Measurements from ENCODE around the gene KIAA1217.

Gene KIAA1217

GRCh38 chr10:24394461-24395190 is 185.7 kb downstream of the KIAA1217 start:
- DNase-seq (ENCODE audit: low read depth in 4 of 4, low spot score in 1 of 4) = no peak

GRCh38 chr10:24396396-24396795 is 187.5 kb downstream of the KIAA1217 start:
- DNase-seq (ENCODE audit: low read depth in 4 of 4, low spot score in 1 of 4) = no peak

DNA sequence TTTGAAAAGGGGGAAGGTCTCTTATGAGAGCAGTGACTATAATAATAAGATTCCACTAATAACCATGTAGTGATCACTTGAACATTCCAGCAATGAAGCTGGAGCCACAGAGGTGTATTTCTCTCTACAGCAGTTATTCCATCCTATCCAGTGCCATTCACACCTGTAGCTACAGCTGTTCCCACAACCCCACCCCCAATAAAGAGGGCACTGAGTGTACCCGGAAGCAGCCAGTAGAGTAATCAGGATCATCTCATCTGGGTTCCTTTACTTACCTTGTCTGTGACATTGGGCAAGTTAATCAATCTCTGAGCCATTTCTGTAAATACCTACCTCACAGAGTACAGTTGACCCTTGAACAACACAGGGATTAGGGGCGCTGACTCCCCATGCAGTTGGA is 188.7 kb downstream of the KIAA1217 start:
- DNase-seq (ENCODE audit: low read depth in 4 of 4, low spot score in 1 of 4) = no peak

DNA sequence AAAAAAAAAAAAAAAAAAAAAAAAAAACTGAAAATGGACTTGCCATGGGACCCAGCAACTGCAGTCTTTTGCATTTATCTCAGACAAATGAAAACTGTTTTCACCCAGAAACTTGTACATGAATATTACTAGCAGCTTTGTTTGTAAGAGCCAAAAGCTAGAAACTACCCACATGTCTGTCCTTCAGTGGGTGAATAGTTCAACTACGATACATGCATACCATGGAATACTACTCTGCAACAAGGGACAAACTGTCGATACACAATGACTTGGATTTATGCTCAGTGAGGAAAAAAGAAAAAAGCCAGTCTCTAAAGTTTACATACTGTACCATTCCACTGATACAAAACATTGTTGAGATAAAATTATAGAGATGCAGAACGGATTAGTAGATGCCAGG is 195.6 kb downstream of the KIAA1217 start:
- DNase-seq (ENCODE audit: low read depth in 4 of 4, low spot score in 1 of 4) = no peak

DNA sequence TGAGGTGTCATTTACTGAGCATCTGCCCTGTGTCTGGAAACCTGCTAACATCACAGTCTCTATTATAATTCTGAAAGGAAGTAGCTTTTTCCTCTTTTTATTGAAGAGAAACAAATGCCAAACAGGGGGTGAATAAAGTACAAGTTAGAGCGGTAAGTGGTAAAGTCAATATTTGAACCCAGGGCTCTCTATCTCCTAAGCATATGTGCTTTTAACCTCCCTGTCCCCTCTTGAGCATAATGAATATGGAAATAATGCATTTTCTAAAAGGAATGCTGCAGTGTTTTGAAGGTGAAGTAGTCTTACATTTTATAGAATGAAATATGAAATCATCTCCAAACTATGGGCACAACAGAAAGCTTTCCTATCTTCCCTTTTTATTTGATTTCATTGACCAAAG is 196.7 kb downstream of the KIAA1217 start:
- DNase-seq (ENCODE audit: low read depth in 4 of 4, low spot score in 1 of 4) = no peak

DNA sequence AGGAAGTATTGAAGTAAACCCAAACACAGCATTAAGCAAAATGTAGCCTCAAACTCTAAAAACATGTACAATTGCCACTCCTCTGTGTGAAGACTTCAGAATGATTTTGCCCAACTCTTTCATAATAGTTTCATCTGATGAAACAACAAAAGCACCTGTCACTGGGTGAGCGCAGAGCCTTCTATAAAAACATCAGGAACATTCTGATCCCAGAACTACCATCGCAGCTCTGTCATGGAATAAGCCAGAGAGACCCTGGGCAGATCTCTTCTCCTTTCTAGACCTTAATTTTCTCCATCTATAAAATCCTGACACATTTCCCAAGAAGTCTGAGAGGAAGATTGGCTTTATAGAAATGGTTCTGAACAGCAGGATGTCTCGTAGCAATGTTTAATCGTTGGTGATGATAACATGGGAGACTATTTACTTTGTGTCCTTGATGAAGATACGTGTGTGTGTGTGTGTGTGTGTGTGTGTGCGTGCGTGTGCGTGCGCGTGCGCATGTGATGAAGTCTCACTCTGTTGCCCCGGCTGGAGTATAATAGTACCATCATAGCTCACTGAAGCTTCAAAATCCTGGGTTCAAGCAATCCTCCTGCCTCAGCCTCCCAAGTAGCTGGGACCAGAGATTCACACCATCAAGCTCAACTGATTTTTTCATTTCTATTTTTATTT is 198.0 kb downstream of the KIAA1217 start:
- no peak for DNase-seq (ENCODE audit: low read depth in 4 of 4, low spot score in 1 of 4)

DNA sequence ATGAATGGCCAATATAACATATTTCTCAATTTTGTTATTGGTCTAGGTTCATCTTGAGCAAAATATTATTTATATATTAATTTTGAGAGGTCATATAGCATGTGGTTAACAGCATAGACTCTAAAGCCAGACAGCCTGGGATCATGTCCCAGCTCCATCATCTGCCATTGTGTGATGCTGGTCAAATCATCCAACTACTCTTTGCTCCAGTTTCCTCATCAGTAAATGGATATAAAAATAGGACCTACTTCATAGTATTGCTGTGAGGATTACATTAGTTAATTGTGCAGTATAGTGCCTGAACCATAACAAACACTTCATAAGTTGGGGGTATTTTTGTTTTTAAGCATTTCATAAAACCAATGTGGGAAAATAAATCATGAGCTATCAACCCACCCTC is 199.0 kb downstream of the KIAA1217 start:
- DNase-seq (ENCODE audit: low read depth in 4 of 4, low spot score in 1 of 4) = no peak

GRCh38 chr10:24408365-24408764 is 199.4 kb downstream of the KIAA1217 start:
- DNase-seq (ENCODE audit: low read depth in 4 of 4, low spot score in 1 of 4) = no peak

DNA sequence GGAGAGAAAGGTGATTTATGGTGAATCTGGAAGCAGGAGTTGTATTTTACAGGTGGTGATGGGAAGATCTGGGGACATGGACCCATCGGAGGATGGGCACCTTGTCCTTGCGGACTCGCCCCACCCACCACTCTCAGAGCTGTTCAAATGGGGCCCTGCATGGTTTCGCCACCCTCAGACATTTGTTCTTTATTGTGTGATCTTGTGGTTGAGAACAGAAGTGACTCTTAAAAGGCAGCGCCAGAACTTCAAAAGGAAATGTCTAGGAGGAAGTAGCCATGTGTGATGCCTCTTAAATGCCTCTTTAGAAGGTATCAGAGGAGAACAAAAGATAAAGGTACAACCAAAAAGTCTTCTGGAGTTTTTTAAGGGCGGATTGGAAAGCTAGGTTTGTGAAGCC is 205.7 kb downstream of the KIAA1217 start:
- DNase-seq (ENCODE audit: low read depth in 4 of 4, low spot score in 1 of 4) = no peak

- no peak for DNase-seq (ENCODE audit: low read depth in 4 of 4, low spot score in 1 of 4)
Observed at GRCh38 chr10:24415455-24416125, 206.7 kb downstream of the KIAA1217 start.

GRCh38 chr10:24416248-24416647 is 207.3 kb downstream of the KIAA1217 start:
- DNase-seq (ENCODE audit: low read depth in 4 of 4, low spot score in 1 of 4) = no peak

GRCh38 chr10:24417053-24417452 is 208.1 kb downstream of the KIAA1217 start:
- DNase-seq (ENCODE audit: low read depth in 4 of 4, low spot score in 1 of 4) = no peak

- DNase-seq (ENCODE audit: low read depth in 4 of 4, low spot score in 1 of 4) = no peak
Observed at GRCh38 chr10:24418532-24418931, 209.6 kb downstream of the KIAA1217 start.

DNA sequence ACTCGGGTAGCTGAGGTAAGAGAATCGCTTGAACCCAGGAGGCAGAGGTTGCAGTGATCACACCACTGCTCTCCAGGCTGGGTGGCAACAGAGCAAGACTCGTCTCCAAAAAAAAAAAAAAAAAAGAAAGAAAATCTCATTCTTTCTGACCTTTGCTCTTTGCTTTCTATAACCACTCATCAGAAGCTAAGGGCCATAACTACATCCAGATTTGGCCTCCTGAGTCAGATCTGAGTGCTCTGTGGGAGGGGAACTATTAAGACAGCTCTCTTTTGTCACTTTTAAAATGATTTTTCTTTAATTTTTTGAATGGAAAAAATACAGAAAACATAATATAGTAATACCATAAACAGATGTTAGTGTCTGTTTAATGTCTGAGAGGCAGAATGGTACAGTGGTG is 210.1 kb downstream of the KIAA1217 start:
- no peak for DNase-seq (ENCODE audit: low read depth in 4 of 4, low spot score in 1 of 4)

- no peak for DNase-seq (ENCODE audit: low read depth in 4 of 4, low spot score in 1 of 4)
Observed at GRCh38 chr10:24425151-24425550, 216.2 kb downstream of the KIAA1217 start.

- DNase-seq (ENCODE audit: low read depth in 4 of 4, low spot score in 1 of 4) = no peak
Observed at GRCh38 chr10:24427678-24428409, 218.9 kb downstream of the KIAA1217 start.

DNA sequence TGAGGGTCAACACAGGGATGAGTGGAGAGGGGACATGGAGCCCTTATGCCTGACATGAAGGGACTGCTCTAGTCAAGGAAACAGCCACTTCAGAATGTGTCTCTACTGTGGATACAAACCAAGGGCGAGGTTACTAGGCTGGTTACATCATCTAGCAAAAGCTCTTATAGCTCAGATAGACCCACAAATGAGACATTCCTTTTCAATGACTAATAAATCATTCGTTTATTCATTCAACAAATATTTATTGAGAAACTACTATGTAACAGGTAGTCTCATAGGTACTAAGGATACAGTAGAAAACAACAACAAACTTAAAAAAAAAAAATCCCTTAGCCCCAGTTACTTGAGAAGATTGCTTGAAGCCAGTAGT is 219.5 kb downstream of the KIAA1217 start:
- no peak for DNase-seq (ENCODE audit: low read depth in 4 of 4, low spot score in 1 of 4)

GRCh38 chr10:24430591-24430990 is 221.7 kb downstream of the KIAA1217 start:
- DNase-seq (ENCODE audit: low read depth in 4 of 4, low spot score in 1 of 4) = no peak

- no peak for DNase-seq (ENCODE audit: low read depth in 4 of 4, low spot score in 1 of 4)
Observed at GRCh38 chr10:24432478-24433416, 223.8 kb downstream of the KIAA1217 start.

DNA sequence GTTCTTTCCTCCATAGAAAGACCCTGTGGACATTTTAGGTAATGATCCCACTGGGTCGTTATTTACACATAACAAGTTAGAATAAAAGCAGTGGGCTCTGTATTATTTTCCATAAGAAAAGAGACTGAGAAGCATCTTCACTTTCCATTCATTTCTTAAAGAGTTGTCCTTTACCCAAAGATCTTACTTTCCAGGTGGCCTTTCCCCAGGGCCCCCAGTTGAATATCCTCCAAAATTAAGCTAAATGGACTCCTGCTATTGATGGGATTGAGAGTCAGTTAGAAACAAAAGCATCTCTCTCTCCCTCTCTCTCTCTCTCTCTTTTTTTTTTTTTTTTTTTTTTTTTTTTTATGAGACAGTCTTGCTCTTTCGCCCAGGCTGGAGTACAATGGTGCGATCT is 224.8 kb downstream of the KIAA1217 start:
- DNase-seq (ENCODE audit: low read depth in 4 of 4, low spot score in 1 of 4) = no peak

DNA sequence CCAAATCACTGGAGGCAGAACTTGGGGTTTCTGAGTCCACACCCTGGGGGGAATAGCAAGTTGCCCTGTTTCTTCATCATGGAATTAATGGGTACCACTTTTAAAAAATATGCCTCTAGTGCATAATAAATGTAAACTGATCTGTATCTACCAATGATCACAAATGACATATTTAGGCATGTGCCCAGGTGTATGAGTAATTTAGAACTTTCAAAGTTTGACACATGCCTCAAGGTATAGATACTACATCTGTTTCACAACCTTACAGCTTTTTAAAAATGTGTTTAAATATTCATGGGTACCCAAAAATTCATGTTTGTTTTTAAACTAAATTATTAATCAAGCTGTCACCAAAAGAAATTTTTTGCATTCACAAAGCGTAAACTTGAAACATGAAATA is 226.0 kb downstream of the KIAA1217 start:
- no peak for DNase-seq (ENCODE audit: low read depth in 4 of 4, low spot score in 1 of 4)

Data from stimulated activated CD4-positive, alpha-beta T cell treated with anti-CD3 and anti-CD28 coated beads, Interleukin-1b, Interleukin-23, amount 100 ng/mL, for 24 hours (primary cell).